ENCODE measurements around the gene SNTB2. TPM values are rescaled to one million over a fixed set of nuclear protein-coding genes. Genes with fewer than 3 reads are reported as not detected.

Gene SNTB2
- total and polyA plus RNA-seq, 9 of the 15 experiments (the other 6 are each of a cell fraction or from before 2014, with no cell fraction given) = 1.2 to 13.7 (median 5.7) TPM

DNA sequence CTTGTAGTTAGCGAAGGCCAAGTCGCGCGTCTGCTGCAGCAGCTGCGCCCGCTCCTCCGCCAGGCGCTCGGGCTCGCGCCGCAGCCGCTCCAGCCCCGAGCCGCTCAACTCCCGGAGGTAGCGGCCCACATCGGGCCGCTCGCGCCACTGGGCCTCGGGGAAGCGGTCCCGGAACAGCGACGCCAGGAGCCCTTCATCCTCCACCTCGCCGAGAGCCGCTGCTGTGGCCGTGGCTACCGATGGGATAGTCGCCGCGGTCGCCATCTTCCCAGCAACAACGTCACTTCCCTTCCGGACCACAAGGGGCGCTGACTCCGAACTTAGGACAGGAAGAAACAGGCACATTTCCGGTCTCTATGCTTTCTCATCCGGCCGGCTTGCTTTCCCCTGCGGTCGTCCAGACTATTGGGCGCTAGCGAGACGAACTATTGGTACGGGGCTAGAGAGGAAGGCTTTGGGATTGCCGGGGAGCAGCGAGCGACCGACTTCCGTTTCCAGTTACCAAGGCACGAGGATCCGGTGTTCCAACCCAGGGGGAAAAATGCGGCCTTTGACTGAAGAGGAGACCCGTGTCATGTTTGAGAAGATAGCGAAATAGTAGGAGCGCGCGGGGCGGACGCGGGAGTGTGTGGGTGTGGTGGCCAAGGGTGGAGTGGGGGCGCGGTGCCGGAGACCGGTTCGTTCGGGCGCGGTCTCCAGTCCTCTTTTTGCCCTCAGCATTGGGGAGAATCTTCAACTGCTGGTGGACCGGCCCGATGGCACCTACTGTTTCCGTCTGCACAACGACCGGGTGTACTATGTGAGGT lies 152.5 kb downstream of the SNTB2 start, which contains the start of the genes COG8 and NIP7 (continued):
- TF ChIP-seq, protein P1, sequence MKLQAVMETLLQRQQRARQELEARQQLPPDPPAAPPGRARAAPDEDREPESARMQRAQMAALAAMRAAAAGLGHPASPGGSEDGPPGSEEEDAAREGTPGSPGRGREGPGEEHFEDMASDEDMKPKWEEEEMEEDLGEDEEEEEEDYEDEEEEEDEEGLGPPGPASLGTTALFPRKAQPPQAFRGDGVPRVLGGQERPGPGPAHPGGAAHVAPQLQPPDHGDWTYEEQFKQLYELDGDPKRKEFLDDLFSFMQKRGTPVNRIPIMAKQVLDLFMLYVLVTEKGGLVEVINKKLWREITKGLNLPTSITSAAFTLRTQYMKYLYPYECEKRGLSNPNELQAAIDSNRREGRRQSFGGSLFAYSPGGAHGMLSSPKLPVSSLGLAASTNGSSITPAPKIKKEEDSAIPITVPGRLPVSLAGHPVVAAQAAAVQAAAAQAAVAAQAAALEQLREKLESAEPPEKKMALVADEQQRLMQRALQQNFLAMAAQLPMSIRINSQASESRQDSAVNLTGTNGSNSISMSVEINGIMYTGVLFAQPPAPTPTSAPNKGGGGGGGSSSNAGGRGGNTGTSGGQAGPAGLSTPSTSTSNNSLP (IDR thresholded peaks at IDR 0.05; ENCODE audit: borderline replicate concordance, low read depth, low read length) = no peak
- peak; percentile 66 for TF ChIP-seq DIDO1 (tag; IDR thresholded peaks at IDR 0.05; ENCODE audit: low read depth)
- no peak for TF ChIP-seq SMARCA4 (IDR thresholded peaks at IDR 0.05)
- TF ChIP-seq, protein P2, sequence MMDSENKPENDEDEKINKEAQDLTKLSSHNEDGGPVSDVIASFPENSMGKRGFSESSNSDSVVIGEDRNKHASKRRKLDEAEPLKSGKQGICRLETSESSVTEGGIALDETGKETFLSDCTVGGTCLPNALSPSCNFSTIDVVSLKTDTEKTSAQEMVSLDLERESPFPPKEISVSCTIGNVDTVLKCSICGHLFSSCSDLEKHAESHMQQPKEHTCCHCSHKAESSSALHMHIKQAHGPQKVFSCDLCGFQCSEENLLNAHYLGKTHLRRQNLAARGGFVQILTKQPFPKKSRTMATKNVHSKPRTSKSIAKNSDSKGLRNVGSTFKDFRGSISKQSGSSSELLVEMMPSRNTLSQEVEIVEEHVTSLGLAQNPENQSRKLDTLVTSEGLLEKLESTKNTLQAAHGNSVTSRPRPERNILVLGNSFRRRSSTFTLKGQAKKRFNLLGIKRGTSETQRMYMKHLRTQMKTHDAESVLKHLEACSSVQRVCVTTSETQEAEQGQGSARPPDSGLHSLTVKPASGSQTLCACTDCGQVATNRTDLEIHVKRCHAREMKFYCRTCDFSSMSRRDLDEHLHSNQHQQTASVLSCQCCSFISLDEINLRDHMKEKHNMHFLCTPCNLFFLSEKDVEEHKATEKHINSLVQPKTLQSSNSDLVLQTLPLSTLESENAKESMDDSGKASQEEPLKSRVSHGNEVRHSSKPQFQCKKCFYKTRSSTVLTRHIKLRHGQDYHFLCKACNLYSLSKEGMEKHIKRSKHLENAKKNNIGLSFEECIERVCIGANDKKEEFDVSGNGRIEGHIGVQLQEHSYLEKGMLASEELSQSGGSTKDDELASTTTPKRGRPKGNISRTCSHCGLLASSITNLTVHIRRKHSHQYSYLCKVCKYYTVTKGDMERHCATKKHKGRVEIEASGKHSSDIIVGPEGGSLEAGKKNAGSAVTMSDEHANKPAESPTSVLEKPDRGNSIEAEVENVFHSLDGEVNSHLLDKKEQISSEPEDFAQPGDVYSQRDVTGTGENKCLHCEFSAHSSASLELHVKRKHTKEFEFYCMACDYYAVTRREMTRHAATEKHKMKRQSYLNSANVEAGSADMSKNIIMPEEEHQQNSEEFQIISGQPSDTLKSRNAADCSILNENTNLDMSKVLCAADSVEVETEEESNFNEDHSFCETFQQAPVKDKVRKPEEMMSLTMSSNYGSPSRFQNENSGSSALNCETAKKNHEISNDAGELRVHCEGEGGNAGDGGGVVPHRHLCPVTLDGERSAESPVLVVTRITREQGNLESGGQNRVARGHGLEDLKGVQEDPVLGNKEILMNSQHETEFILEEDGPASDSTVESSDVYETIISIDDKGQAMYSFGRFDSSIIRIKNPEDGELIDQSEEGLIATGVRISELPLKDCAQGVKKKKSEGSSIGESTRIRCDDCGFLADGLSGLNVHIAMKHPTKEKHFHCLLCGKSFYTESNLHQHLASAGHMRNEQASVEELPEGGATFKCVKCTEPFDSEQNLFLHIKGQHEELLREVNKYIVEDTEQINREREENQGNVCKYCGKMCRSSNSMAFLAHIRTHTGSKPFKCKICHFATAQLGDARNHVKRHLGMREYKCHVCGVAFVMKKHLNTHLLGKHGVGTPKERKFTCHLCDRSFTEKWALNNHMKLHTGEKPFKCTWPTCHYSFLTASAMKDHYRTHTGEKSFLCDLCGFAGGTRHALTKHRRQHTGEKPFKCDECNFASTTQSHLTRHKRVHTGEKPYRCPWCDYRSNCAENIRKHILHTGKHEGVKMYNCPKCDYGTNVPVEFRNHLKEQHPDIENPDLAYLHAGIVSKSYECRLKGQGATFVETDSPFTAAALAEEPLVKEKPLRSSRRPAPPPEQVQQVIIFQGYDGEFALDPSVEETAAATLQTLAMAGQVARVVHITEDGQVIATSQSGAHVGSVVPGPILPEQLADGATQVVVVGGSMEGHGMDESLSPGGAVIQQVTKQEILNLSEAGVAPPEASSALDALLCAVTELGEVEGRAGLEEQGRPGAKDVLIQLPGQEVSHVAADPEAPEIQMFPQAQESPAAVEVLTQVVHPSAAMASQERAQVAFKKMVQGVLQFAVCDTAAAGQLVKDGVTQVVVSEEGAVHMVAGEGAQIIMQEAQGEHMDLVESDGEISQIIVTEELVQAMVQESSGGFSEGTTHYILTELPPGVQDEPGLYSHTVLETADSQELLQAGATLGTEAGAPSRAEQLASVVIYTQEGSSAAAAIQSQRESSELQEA (IDR thresholded peaks at IDR 0.05; ENCODE audit: low read depth) = no peak
- TF ChIP-seq, protein P3, sequence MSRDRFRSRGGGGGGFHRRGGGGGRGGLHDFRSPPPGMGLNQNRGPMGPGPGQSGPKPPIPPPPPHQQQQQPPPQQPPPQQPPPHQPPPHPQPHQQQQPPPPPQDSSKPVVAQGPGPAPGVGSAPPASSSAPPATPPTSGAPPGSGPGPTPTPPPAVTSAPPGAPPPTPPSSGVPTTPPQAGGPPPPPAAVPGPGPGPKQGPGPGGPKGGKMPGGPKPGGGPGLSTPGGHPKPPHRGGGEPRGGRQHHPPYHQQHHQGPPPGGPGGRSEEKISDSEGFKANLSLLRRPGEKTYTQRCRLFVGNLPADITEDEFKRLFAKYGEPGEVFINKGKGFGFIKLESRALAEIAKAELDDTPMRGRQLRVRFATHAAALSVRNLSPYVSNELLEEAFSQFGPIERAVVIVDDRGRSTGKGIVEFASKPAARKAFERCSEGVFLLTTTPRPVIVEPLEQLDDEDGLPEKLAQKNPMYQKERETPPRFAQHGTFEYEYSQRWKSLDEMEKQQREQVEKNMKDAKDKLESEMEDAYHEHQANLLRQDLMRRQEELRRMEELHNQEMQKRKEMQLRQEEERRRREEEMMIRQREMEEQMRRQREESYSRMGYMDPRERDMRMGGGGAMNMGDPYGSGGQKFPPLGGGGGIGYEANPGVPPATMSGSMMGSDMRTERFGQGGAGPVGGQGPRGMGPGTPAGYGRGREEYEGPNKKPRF (IDR thresholded peaks at IDR 0.05; ENCODE audit: low read depth, low read length) = no peak
- TF ChIP-seq SMARCE1 (IDR thresholded peaks at IDR 0.05) = peak; percentile 24; the same call in 1 of the 2 replicates
- TF ChIP-seq, protein P4, sequence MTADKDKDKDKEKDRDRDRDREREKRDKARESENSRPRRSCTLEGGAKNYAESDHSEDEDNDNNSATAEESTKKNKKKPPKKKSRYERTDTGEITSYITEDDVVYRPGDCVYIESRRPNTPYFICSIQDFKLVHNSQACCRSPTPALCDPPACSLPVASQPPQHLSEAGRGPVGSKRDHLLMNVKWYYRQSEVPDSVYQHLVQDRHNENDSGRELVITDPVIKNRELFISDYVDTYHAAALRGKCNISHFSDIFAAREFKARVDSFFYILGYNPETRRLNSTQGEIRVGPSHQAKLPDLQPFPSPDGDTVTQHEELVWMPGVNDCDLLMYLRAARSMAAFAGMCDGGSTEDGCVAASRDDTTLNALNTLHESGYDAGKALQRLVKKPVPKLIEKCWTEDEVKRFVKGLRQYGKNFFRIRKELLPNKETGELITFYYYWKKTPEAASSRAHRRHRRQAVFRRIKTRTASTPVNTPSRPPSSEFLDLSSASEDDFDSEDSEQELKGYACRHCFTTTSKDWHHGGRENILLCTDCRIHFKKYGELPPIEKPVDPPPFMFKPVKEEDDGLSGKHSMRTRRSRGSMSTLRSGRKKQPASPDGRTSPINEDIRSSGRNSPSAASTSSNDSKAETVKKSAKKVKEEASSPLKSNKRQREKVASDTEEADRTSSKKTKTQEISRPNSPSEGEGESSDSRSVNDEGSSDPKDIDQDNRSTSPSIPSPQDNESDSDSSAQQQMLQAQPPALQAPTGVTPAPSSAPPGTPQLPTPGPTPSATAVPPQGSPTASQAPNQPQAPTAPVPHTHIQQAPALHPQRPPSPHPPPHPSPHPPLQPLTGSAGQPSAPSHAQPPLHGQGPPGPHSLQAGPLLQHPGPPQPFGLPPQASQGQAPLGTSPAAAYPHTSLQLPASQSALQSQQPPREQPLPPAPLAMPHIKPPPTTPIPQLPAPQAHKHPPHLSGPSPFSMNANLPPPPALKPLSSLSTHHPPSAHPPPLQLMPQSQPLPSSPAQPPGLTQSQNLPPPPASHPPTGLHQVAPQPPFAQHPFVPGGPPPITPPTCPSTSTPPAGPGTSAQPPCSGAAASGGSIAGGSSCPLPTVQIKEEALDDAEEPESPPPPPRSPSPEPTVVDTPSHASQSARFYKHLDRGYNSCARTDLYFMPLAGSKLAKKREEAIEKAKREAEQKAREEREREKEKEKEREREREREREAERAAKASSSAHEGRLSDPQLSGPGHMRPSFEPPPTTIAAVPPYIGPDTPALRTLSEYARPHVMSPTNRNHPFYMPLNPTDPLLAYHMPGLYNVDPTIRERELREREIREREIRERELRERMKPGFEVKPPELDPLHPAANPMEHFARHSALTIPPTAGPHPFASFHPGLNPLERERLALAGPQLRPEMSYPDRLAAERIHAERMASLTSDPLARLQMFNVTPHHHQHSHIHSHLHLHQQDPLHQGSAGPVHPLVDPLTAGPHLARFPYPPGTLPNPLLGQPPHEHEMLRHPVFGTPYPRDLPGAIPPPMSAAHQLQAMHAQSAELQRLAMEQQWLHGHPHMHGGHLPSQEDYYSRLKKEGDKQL (CRISPR knock-in tag; IDR thresholded peaks at IDR 0.05; ENCODE audit: borderline replicate concordance) = no peak
- TF ChIP-seq ARNT (IDR thresholded peaks at IDR 0.05) = peak; percentile 61 to 83; a peak in 2 of 4 replicates
- no peak for TF ChIP-seq TAL1 (IDR thresholded peaks at IDR 0.05)

Data from K562 (cell line).